K562 (cell line): ENCODE results near the gene NFIB. TPM values are rescaled to one million over a fixed set of nuclear protein-coding genes. Genes with fewer than 3 reads are reported as not detected.

Experiments
- ATAC-seq: fragments of 200-7000 bp; cut with Tn5 transposase; 3 replicates; pipeline ENCODE4 v1.9.1; 2020; ENCODE audit warnings: moderate library complexity
- BruUV-seq: library from RNA; stranded (reverse); fragments of 400-500 nt; replicated peaks from 2 replicates; lab custom pipeline; 2021; lab: Mats Ljungman, UMichigan
- CTCF ChIA-PET: fragments of 300-600 bp; formaldehyde crosslinking; extraction: SDS; loops from one replicate; lab custom pipeline; 2021; ENCODE audit warnings: low intra/inter-chr PET ratio; lab: Yijun Ruan, JAX
- POLR2A ChIA-PET: fragments of 300-600, 350-650 bp; sonication (Branson Sonifier 250); formaldehyde crosslinking; extraction: SDS; loops from one replicate; lab custom pipeline; 2021; ENCODE audit warnings: antibody characterized with exemption, inconsistent platforms; lab: Yijun Ruan, JAX
- DNase-seq, 4 experiments: peaks; one replicate each; pipeline versions ENCODE4 v3.0.0 to v3.0.0-alpha.2; 2011 to 2018; ENCODE audit warnings: low spot score in 3 of 4, mixed read lengths in 3 of 4; ENCODE audit errors: extremely low read depth in 1 of 4
- FAIRE-seq: peaks from 2 replicates; lab custom pipeline; 2011; peaks lifted over from hg19 to GRCh38; lab: Jason Lieb, UNC
- H2AFZ ChIP-seq: 2 replicates; pipeline ENCODE4 v1.6.0; 2011; ENCODE audit warnings: low read depth, low read length, control low read depth, inconsistent platforms
- H3K27ac ChIP-seq: fragments of 200-600 bp; 3 replicates; pipeline ENCODE4 v1.8.0; 2011; ENCODE audit warnings: low read depth, mild to moderate bottlenecking, control low read depth, inconsistent platforms, low read length, moderate library complexity, mixed read lengths; ENCODE audit errors: extremely low read depth
- H3K27me3 ChIP-seq, 2 experiments: fragments of 300-600 bp in 1 of 2; 2 replicates in 1 of 2; 3 replicates in 1 of 2; pipeline versions ENCODE4 v1.6.0 to v1.8.0; 2011; ENCODE audit warnings: inconsistent platforms in 2 of 2, low read length in 2 of 2, mild to moderate bottlenecking in 1 of 2, mixed read lengths in 1 of 2, moderate library complexity in 1 of 2; ENCODE audit not compliant: control insufficient read depth in 2 of 2, insufficient read depth in 2 of 2
- H3K36me3 ChIP-seq: fragments of 300-600 bp; 3 replicates; pipeline ENCODE4 v1.8.0; 2011; ENCODE audit warnings: mild to moderate bottlenecking, low read length, inconsistent platforms; ENCODE audit not compliant: control insufficient read depth, insufficient read depth
- H3K4me1 ChIP-seq, 2 experiments: fragments of 200-600 bp in 1 of 2; replicated peaks in 1 of 2; 2 replicates in 1 of 2; 3 replicates in 1 of 2; pipeline versions ENCODE4 v1.5.1 to v1.8.0; 2011; ENCODE audit warnings: inconsistent platforms in 2 of 2, low read length in 2 of 2, mild to moderate bottlenecking in 1 of 2, mixed read lengths in 1 of 2, moderate library complexity in 1 of 2; ENCODE audit not compliant: control insufficient read depth in 2 of 2, insufficient read depth in 2 of 2
- H3K4me2 ChIP-seq: 2 replicates; pipeline ENCODE4 v1.6.1; 2011; ENCODE audit warnings: low read length, control low read depth, inconsistent platforms, mixed read lengths; ENCODE audit not compliant: insufficient read depth
- H3K4me3 ChIP-seq: fragments of 200-600 bp; sonication (generic), shearing (Covaris generic); 2 replicates; pipeline ENCODE4 v1.5.1; 2016; ENCODE audit warnings: control low read depth, inconsistent platforms
- H3K79me2 ChIP-seq: fragments of 200-600 bp; 3 replicates; pipeline ENCODE4 v1.8.0; 2011; ENCODE audit warnings: low read length, inconsistent platforms; ENCODE audit not compliant: control insufficient read depth, insufficient read depth
- H3K9ac ChIP-seq, 2 experiments: 2 replicates each; pipeline versions ENCODE4 v1.6.0 to v1.6.1; 2011; ENCODE audit warnings: low read depth in 2 of 2, low read length in 2 of 2, control low read depth in 1 of 2, inconsistent platforms in 1 of 2, mild to moderate bottlenecking in 1 of 2, mixed read lengths in 1 of 2; ENCODE audit not compliant: insufficient read depth in 1 of 2
- H3K9me1 ChIP-seq: one replicate; pipeline ENCODE4 v1.6.0; 2011; ENCODE audit warnings: inconsistent platforms, mild to moderate bottlenecking, low read length, moderate library complexity; ENCODE audit not compliant: control insufficient read depth, insufficient read depth
- H3K9me3 ChIP-seq: replicated peaks from 2 replicates; pipeline ENCODE4 v1.5.1; 2011; ENCODE audit warnings: low read depth, low read length, inconsistent platforms; ENCODE audit not compliant: control insufficient read depth, insufficient read depth
- H4K20me1 ChIP-seq: replicated peaks from 2 replicates; pipeline ENCODE4 v1.6.1; 2011; ENCODE audit warnings: low read length, inconsistent platforms, mixed read lengths; ENCODE audit not compliant: control insufficient read depth, insufficient read depth
- HEY1 ChIP-seq: fragments of 250-450 bp; sonication (Bioruptor Pico); IDR thresholded peaks from 2 replicates; pipeline ENCODE4 v1.5.0; 2020; ENCODE audit warnings: mild to moderate bottlenecking, moderate library complexity, borderline replicate concordance
- HIVEP1 ChIP-seq: fragments of 250-450 bp; sonication (Bioruptor Pico); IDR thresholded peaks from 2 replicates; pipeline ENCODE4 v1.4.0; 2020; ENCODE audit warnings: mild to moderate bottlenecking
- ILK ChIP-seq: fragments of 450-650 bp; IDR thresholded peaks from 2 replicates; pipeline ENCODE4 v1.6.1; 2016; ENCODE audit warnings: missing genetic modification characterization, low read depth, mild to moderate bottlenecking, missing compliant biosample characterization, moderate library complexity, borderline replicate concordance
- IRF1 ChIP-seq: sonication (generic); formaldehyde crosslinking; IDR thresholded peaks from 2 replicates; pipeline ENCODE4 v1.8.0; 2022; ENCODE audit warnings: missing genetic modification reagents, mild to moderate bottlenecking, borderline replicate concordance
- KDM1A ChIP-seq, 2 experiments: fragments of 450-650 bp; IDR thresholded peaks; 2 replicates each; pipeline ENCODE4 v1.6.1; 2016; ENCODE audit warnings: mild to moderate bottlenecking in 2 of 2
- KLF10 ChIP-seq: fragments of 250-450 bp; sonication (Bioruptor Pico); IDR thresholded peaks from 2 replicates; pipeline ENCODE4 v1.6.1; 2021; ENCODE audit warnings: matching md5 sums
- MEF2A ChIP-seq: IDR thresholded peaks from 2 replicates; pipeline ENCODE4 v1.6.1; 2011; ENCODE audit warnings: low read depth, mild to moderate bottlenecking, low read length, moderate library complexity; ENCODE audit not compliant: control insufficient read depth
- MXD1 ChIP-seq: fragments of 250-450 bp; sonication (Bioruptor Pico); IDR thresholded peaks from 2 replicates; pipeline ENCODE4 v1.8.0; 2021; ENCODE audit warnings: borderline replicate concordance, mild to moderate bottlenecking, moderate library complexity; ENCODE audit not compliant: poor library complexity, severe bottlenecking
- NFIC ChIP-seq: fragments of 450-650 bp; IDR thresholded peaks from 2 replicates; pipeline ENCODE4 v1.6.1; 2017; ENCODE audit warnings: mild to moderate bottlenecking, inconsistent platforms
- RBM15 ChIP-seq: fragments of 200-400 bp; formaldehyde crosslinking; IDR thresholded peaks from 2 replicates; pipeline ENCODE4 v1.6.1; 2018; ENCODE audit warnings: mild to moderate bottlenecking, low read length, moderate library complexity; ENCODE audit not compliant: insufficient read depth
- RCOR1 ChIP-seq, 2 experiments: IDR thresholded peaks; 2 replicates each; pipeline ENCODE4 v1.6.1; 2012; ENCODE audit warnings: low read depth in 2 of 2, low read length in 2 of 2, borderline replicate concordance in 1 of 2, improper control_type of control experiment in 1 of 2
- ZNF282 ChIP-seq: sonication (generic); formaldehyde crosslinking; IDR thresholded peaks from 2 replicates; pipeline ENCODE4 v1.8.1; 2023; ENCODE audit warnings: missing genetic modification reagents
- ZNF77 ChIP-seq: fragments of 250-450 bp; sonication (Bioruptor Pico); IDR thresholded peaks from 2 replicates; pipeline ENCODE4 v1.5.0; 2020
- WGBS: fragments of 100-300 bp; shearing (Covaris generic); methylation state at CpG from one replicate; pipeline ENCODE4 v1.1.6; 2016; ENCODE audit warnings: low coverage, mixed read lengths; ENCODE audit not compliant: insufficient coverage; ENCODE audit errors: missing lambda C conversion rate; 5-methylcytosine and 5-hydroxymethylcytosine counted together
- in situ Hi-C: fragments of 300-500 bp; cut with MboI; formaldehyde crosslinking; loops from 4 replicates; pipeline ENCODE4 v1.15.0; 2018; ENCODE audit warnings: inconsistent platforms, mixed read lengths
- intact Hi-C: fragments of 100-400 bp; cut with micrococcal nuclease; formaldehyde crosslinking; loops from 2 replicates; pipeline ENCODE4 v1.14.2; 2022
- polyA plus RNA-seq, 8 experiments: library from polyadenylated mRNA; depleted of rRNA in 4 of 8; stranded (reverse) in 5 of 8; unstranded in 3 of 8; fragments of >200 nt; fragmentation: Nextera tagmentation in 2 of 8; fragmentation: Illumina TruSeq in 1 of 8; extraction: Ambion mirVana in 2 of 8; extraction: Trizol in 1 of 8; gene quantifications; 2 replicates each; pipeline versions ENCODE4 v1.2.1 to v1.2.3, GENCODE V29; 2011 to 2014; ENCODE audit warnings: inconsistent platforms in 1 of 8, missing spikeins in 1 of 8
- total RNA-seq, 7 experiments: library from RNA; depleted of rRNA in 6 of 7; stranded (reverse); fragments of >200 nt in 6 of 7; fragmentation: Illumina TruSeq in 2 of 7; extraction: Trizol in 2 of 7; gene quantifications; 2 replicates each; pipeline versions ENCODE4 v1.2.1 to v1.2.3, GENCODE V29; 2011 to 2021; ENCODE audit warnings: low replicate concordance in 1 of 7
- TF ChIP-seq, protein P1 (sequence below): IDR thresholded peaks from 2 replicates; pipeline ENCODE4 v1.6.1; 2012; ENCODE audit warnings: low read depth, low read length, improper control_type of control experiment, borderline replicate concordance

NFIB gene
- total and polyA plus RNA-seq, 9 of the 15 experiments (the other 6 are each of a cell fraction or from before 2014, with no cell fraction given): 1.2 to 3.3 (median 1.9) TPM

GRCh38 chr9:14173713-14174112, 140.2 kb downstream of the NFIB start:
- TF ChIP-seq KLF10 (no peak), IRF1 (no peak), NFIC (peak; percentile 35; the same call in 1 of the 2 replicates)
- TF ChIP-seq, all 486 proteins: peak for 1
- Histone ChIP-seq H3K36me3 (no peaks in the 10 kb centered on the region), H3K4me1 (no peaks in the 10 kb centered on the region), H2AFZ (no peak overlapping the region), H3K27me3 (no peaks in the 10 kb centered on the region), H3K9me3 (no peaks in the 10 kb centered on the region), H3K9ac (no peak overlapping the region), H3K27ac (no peak overlapping the region), H3K9me1 (no peaks in the 10 kb centered on the region), H3K79me2 (no peaks in the 10 kb centered on the region), H4K20me1 (no peaks in the 10 kb centered on the region), H3K4me3 (no peak overlapping the region), H3K4me2 (no peak overlapping the region)
- ATAC-seq (no peak), FAIRE-seq (no peak), DNase-seq (no peak)
- 39% methylated on average over 2 of the region's 2 CpGs for WGBS
- in situ Hi-C loops: no loop called here
- CTCF ChIA-PET: no interaction called here
- BruUV-seq: no TSS peak
- intact Hi-C loops: no loop called here
- POLR2A ChIA-PET: no interaction called here

DNA sequence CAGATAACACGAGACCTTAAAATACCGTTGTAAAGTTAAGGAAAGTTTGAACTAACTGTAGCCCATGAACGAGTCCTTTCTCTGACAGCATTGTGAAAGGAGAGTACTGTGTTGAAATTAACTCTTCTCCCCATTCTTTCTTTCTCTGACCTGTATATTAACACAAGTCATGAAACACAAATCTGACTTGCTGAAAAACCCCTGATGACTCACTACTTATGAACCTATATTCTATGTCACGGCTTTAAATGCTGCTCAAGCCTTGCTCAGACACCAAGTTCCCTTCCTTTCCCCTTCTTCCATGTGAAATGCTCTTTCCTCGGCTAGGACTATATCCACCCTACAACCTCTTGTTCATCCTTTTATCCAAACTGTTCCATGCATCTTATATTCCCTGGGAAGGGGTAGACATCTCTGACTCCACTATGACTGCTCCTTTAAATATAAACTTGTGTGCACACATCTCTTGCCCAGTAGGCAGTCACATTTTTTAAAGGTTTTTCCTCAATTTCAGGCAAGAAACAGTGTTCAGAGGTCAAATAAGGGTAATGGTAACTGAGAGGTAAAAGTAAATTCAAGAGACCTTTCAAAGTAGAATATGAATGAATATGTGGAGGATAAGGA, 142.9 kb downstream of the NFIB start:
- FAIRE-seq: no peak
- POLR2A ChIA-PET: no interaction called here
- Histone ChIP-seq H3K79me2 (no peaks in the 10 kb centered on the region), H3K4me1 (no peaks in the 10 kb centered on the region), H4K20me1 (no peaks in the 10 kb centered on the region), H3K27ac (no peak overlapping the region), H3K9ac (no peak overlapping the region), H3K4me3 (no peak overlapping the region), H3K4me2 (no peak overlapping the region), H3K9me3 (no peaks in the 10 kb centered on the region), H3K9me1 (no peaks in the 10 kb centered on the region), H3K27me3 (no peaks in the 10 kb centered on the region), H3K36me3 (no peaks in the 10 kb centered on the region), H2AFZ (no peak overlapping the region)
- in situ Hi-C loops: no loop called here
- no peak for ATAC-seq
- intact Hi-C loops: no loop called here
- CTCF ChIA-PET: no interaction called here
- WGBS: 3% methylated on average over 4 of the region's 5 CpGs
- DNase-seq: no peak
- BruUV-seq: no TSS peak
- TF ChIP-seq HIVEP1 (CRISPR knock-in tag) (no peak), HEY1 (CRISPR knock-in tag) (no peak), RBM15 (no peak), MXD1 (no peak), KDM1A (IDR thresholded peaks at IDR 0.05) (no peak), ZNF282 (CRISPR knock-in tag) (no peak), RCOR1 (IDR thresholded peaks at IDR 0.05; ENCODE audit: borderline replicate concordance in 1 of 2, low read depth in 2 of 2, low read length in 2 of 2) (no peak), ILK (tag) (no peak), ZNF77 (CRISPR knock-in tag) (no peak), MEF2A (no peak)
- TF ChIP-seq, protein P1, sequence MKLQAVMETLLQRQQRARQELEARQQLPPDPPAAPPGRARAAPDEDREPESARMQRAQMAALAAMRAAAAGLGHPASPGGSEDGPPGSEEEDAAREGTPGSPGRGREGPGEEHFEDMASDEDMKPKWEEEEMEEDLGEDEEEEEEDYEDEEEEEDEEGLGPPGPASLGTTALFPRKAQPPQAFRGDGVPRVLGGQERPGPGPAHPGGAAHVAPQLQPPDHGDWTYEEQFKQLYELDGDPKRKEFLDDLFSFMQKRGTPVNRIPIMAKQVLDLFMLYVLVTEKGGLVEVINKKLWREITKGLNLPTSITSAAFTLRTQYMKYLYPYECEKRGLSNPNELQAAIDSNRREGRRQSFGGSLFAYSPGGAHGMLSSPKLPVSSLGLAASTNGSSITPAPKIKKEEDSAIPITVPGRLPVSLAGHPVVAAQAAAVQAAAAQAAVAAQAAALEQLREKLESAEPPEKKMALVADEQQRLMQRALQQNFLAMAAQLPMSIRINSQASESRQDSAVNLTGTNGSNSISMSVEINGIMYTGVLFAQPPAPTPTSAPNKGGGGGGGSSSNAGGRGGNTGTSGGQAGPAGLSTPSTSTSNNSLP: no peak
